Erythroblast (primary cell): Measurements from ENCODE around the gene RAB3C.

Experiments used
- GATA1 ChIP-seq: IDR thresholded peaks from 2 replicates; pipeline ENCODE4 v1.6.1; 2011; ENCODE audit warnings: low read depth, mild to moderate bottlenecking, control low read depth, low read length, moderate library complexity
- POLR2A ChIP-seq: IDR thresholded peaks from 2 replicates; pipeline ENCODE4 v1.6.1; 2011; ENCODE audit warnings: mild to moderate bottlenecking, low read length

DNA sequence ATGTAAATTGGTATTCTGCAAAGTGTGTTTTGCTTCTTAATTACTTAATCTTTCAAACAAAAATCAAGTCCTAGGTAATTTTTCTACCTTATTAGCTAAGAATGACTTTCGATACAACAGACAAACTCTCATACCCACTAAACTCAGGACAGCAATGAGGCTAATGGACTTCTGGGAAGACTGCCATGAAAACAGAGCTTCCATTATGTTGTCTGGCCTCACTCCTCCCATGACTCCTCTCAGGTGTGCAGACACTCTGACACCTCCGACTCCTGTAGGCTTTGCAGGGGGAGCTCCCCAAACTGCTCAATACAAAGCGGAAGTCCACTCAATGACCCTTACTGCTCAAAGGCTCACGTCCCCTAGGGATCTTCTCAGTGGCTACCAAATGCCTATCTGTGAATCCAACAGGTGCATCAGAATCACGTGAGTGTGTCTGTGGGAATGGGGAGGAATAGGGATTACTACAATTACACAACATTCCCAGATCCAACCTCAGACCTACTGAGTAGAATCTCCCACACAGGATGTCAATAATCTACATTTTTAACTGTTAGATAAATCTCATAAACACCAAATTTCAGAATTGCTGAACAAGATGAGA is 289.9 kb downstream of the RAB3C start:
- TF ChIP-seq POLR2A (no peak), GATA1 (no peak)
